Prostate gland (tissue), 2 donors: ENCODE results near the gene TMEM208. TPM values are rescaled to one million over a fixed set of nuclear protein-coding genes. Genes with fewer than 3 reads are reported as not detected.
A peak's percentile ranks its signal among the peaks of the same experiment; 100 is the strongest.

Source experiments
- DNase-seq: peaks from one replicate; pipeline ENCODE4 v3.0.0-alpha.2; 2019; ENCODE audit warnings: low spot score
- H3K27ac ChIP-seq, 2 donors: fragments of 200-600 bp; sonication (generic); 2 replicates each; pipeline ENCODE4 v1.5.1; 2017 to 2019
- H3K27me3 ChIP-seq: fragments of 200-600 bp; sonication (generic); replicated peaks from 2 replicates; pipeline ENCODE4 v1.5.1; 2019; ENCODE audit not compliant: insufficient read depth
- H3K36me3 ChIP-seq, 2 donors: fragments of 200-600 bp; sonication (generic); 1 replicate in 1 of 2; 2 replicates in 1 of 2; pipeline versions ENCODE4 v1.5.1 to v1.8.1; 2017 to 2019
- H3K4me1 ChIP-seq: fragments of 200-600 bp; sonication (generic); replicated peaks from 2 replicates; pipeline ENCODE4 v1.5.1; 2019
- H3K4me3 ChIP-seq, 2 donors: fragments of 200-600 bp; sonication (generic); 2 replicates each; pipeline ENCODE4 v1.5.1; 2017 to 2019
- H3K9me3 ChIP-seq: fragments of 200-600 bp; sonication (generic); 2 replicates; pipeline ENCODE4 v1.5.1; 2017
- POLR2A ChIP-seq: fragments of 450-650 bp; IDR thresholded peaks from one replicate; pipeline ENCODE4 v1.6.1; 2016; ENCODE audit warnings: antibody characterized with exemption, mild to moderate bottlenecking
- POLR2AphosphoS5 ChIP-seq: sonication (generic); formaldehyde crosslinking; IDR thresholded peaks from one replicate; pipeline ENCODE4 v1.6.1; 2017; ENCODE audit warnings: antibody characterized with exemption
- WGBS: methylation state at CpG from one replicate; pipeline ENCODE4 v1.1.5; 2018; 5-methylcytosine and 5-hydroxymethylcytosine counted together
- intact Hi-C: fragments of 100-400 bp; cut with DNase I; formaldehyde crosslinking; loops from one replicate; pipeline ENCODE4 v1.14.2; 2022
- total RNA-seq, 2 donors: library from RNA; depleted of rRNA; stranded (reverse); fragments of >200 nt; gene quantifications; one replicate each; pipeline ENCODE4 v1.1.0, GENCODE V29; 2016
- TF ChIP-seq, protein P1 (sequence below), 4 experiments: fragments of 200-600 bp in 2 of 4; fragments of 450-650 bp in 2 of 4; sonication (generic) in 2 of 4; IDR thresholded peaks; 1 replicate in 3 of 4; 2 replicates in 1 of 4; pipeline ENCODE4 v1.5.1; 2016 to 2019; ENCODE audit warnings: antibody characterized with exemption in 4 of 4, mild to moderate bottlenecking in 2 of 4, moderate library complexity in 2 of 4

The TMEM208 gene
- total RNA-seq, 2 donors from 2014 or later, result 39.1 to 57.1 TPM

- TF ChIP-seq POLR2AphosphoS5 (no peak), POLR2A (no peak)
- TF ChIP-seq, protein P1, sequence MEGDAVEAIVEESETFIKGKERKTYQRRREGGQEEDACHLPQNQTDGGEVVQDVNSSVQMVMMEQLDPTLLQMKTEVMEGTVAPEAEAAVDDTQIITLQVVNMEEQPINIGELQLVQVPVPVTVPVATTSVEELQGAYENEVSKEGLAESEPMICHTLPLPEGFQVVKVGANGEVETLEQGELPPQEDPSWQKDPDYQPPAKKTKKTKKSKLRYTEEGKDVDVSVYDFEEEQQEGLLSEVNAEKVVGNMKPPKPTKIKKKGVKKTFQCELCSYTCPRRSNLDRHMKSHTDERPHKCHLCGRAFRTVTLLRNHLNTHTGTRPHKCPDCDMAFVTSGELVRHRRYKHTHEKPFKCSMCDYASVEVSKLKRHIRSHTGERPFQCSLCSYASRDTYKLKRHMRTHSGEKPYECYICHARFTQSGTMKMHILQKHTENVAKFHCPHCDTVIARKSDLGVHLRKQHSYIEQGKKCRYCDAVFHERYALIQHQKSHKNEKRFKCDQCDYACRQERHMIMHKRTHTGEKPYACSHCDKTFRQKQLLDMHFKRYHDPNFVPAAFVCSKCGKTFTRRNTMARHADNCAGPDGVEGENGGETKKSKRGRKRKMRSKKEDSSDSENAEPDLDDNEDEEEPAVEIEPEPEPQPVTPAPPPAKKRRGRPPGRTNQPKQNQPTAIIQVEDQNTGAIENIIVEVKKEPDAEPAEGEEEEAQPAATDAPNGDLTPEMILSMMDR (IDR thresholded peaks at IDR 0.05), result no peak
- no peaks in the 10 kb centered on the region for H3K36me3 ChIP-seq
- H3K9me3 ChIP-seq, result no peaks in the 10 kb centered on the region
- peak overlapping the region; percentile 70 to 82 for H3K4me3 ChIP-seq
- H3K27ac ChIP-seq, result peak overlapping the region; percentile 98
- peaks cover 14% of the 10 kb centered on the region for H3K4me1 ChIP-seq
- intact Hi-C loops, result loop anchor here (2.0 kb wide), 1 partner anchor 208 kb away; no protein-coding TSS in a partner anchor
- WGBS, result 3% methylated on average over 46 of the region's 59 CpGs
- no peak for DNase-seq
- no peaks in the 10 kb centered on the region for H3K27me3 ChIP-seq
These were observed 42.4 kb upstream of the TMEM208 start for GRCh38 chr16:67184453-67184994.

DNA sequence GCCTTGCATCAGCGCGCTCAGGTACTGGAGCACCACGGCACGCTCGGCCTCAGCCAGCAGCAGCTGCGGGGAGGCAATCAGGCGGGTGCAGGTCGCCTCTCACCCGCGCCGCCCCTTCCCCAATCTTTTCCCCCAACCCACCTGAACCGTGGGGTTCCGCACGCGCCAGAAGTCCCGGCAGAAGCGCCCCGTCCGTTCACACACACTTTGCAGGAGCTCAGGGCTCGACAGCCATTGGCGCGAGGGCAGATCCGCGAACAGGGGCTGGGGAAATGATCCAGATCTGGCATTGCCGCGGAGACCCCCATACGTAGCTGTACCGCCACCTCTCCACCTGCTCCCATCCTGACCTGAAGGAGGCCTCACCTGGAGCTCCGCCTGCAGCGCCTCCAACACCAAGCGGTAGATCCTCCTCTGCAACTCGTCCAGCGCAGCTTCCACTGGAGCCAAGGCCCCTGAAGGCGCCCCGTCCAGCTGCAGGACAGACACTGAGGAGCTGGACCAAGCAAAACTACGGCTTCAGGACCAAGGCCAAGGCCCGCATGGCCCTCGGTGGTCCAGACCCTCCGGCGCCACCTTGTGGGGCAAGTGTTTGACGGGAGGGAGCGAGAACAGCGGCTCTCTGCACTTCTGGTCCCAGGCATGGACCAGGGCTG is 41.8 kb upstream of the TMEM208 start:
- peak overlapping the region; percentile 70 to 82 for H3K4me3 ChIP-seq
- H3K36me3 ChIP-seq, result no peaks in the 10 kb centered on the region
- intact Hi-C loops, result loop anchor here (2.0 kb wide), 1 partner anchor 208 kb away; no protein-coding TSS in a partner anchor
- H3K4me1 ChIP-seq, result peaks cover 14% of the 10 kb centered on the region
- no peak for TF ChIP-seq POLR2A
- TF ChIP-seq, protein P1 (IDR thresholded peaks at IDR 0.05), result peak; percentile 35 to 91 (median 88)
- peak; percentile 82 for TF ChIP-seq POLR2AphosphoS5
- no peak overlapping the region for H3K27ac ChIP-seq
- DNase-seq, result peak; percentile 82
- no peaks in the 10 kb centered on the region for H3K27me3 ChIP-seq
- WGBS, result 15% methylated on average over 24 of the region's 43 CpGs
- H3K9me3 ChIP-seq, result no peaks in the 10 kb centered on the region

DNA sequence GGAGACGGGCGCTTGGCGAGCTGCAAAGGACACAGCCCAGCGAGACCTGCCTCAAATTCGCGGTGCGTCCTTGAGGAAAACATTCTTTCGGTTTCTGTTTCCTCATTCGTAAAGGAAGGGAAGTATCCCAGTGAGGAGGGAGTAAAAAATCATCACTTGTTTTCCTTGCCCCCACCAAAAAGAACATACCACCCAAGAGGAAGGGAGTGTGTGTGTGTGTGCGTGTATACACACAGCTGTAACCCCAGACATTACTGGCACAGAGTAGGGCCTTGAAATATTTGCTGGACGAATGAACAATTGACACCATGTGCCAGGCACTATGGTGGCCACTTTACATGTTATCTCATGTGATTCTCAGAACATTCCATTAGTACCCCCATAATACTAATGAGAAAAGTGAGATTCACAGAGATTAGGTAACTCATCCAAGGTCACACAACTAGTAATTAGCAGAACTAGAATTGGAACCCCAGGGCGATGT is 41.2 kb upstream of the TMEM208 start:
- no peaks in the 10 kb centered on the region for H3K9me3 ChIP-seq
- TF ChIP-seq, protein P1 (IDR thresholded peaks at IDR 0.05), result no peak
- TF ChIP-seq POLR2A (no peak), POLR2AphosphoS5 (no peak)
- intact Hi-C loops, result loop anchor here (2.0 kb wide), 1 partner anchor 209 kb away; no protein-coding TSS in a partner anchor
- 11% methylated on average over 12 of the region's 12 CpGs for WGBS
- H3K4me3 ChIP-seq, result no peak overlapping the region
- DNase-seq, result no peak
- peaks cover 14% of the 10 kb centered on the region for H3K4me1 ChIP-seq
- H3K27ac ChIP-seq, result no peak overlapping the region
- no peaks in the 10 kb centered on the region for H3K27me3 ChIP-seq
- H3K36me3 ChIP-seq, result no peaks in the 10 kb centered on the region

DNA sequence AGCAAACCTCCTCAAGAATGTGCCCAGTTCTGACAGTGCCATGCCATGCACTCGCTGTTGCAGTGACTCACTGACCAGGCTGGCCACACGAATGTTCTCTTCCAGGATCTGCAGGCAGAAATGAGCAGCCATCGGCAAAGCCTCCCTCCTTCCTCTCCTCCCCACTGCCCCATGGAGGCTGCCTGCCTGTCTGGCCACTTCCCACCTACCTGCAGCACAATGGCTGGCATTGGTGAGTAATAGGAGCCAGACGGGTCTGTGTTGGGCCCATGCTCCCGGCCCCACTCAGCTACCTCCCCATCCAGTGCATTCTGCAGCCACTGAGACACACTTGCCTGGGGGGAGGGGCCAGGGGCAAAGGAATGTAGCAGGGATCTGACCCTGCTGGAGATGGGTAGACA is 40.4 kb upstream of the TMEM208 start:
- H3K9me3 ChIP-seq, result no peaks in the 10 kb centered on the region
- peaks cover 16% of the 10 kb centered on the region for H3K4me1 ChIP-seq
- H3K36me3 ChIP-seq, result no peaks in the 10 kb centered on the region
- 54% methylated on average over 4 of the region's 5 CpGs for WGBS
- intact Hi-C loops, result no loop called here
- DNase-seq, result no peak
- no peaks in the 10 kb centered on the region for H3K27me3 ChIP-seq
- no peak overlapping the region for H3K4me3 ChIP-seq
- no peak overlapping the region for H3K27ac ChIP-seq
- TF ChIP-seq POLR2A (no peak), POLR2AphosphoS5 (no peak)

- H3K36me3 ChIP-seq, result no peaks in the 10 kb centered on the region
- TF ChIP-seq, protein P1 (IDR thresholded peaks at IDR 0.05), result no peak
- TF ChIP-seq POLR2AphosphoS5, result no peak
- no peak for TF ChIP-seq POLR2A
- H3K9me3 ChIP-seq, result no peaks in the 10 kb centered on the region
- DNase-seq, result no peak
- H3K4me1 ChIP-seq, result peaks cover 18% of the 10 kb centered on the region
- H3K4me3 ChIP-seq, result no peak overlapping the region
- H3K27ac ChIP-seq, result no peak overlapping the region
- H3K27me3 ChIP-seq, result no peaks in the 10 kb centered on the region
- WGBS, result 92% methylated on average over 20 of the region's 26 CpGs
- intact Hi-C loops, result no loop called here
These were observed 39.6 kb upstream of the TMEM208 start for GRCh38 chr16:67187175-67187890.
